Smooth muscle cell (in vitro differentiated cells): Measurements from ENCODE around the gene APH1B. TPM values are rescaled to one million over a fixed set of nuclear protein-coding genes. Genes with fewer than 3 reads are reported as not detected.
"Not testable (repeated sequence)": the region's sequence is repeated elsewhere in the genome, so short reads cannot be mapped to it uniquely, and the experiment has no call there.

Experiments used
- DNase-seq: peaks from one replicate; lab custom pipeline; 2025; ENCODE audit not compliant: unreplicated experiment; lab: John Stamatoyannopoulos, UW
- H2AFZ ChIP-seq: fragments of 200-600 bp; sonication (generic); 2 replicates; pipeline ENCODE4 v1.6.0; 2016; ENCODE audit warnings: antibody characterized with exemption, low read depth, mild to moderate bottlenecking
- H3F3A ChIP-seq: fragments of 200-600 bp; sonication (generic); 2 replicates; pipeline ENCODE4 v1.6.0; 2017; ENCODE audit warnings: antibody characterized with exemption, low read depth
- H3K27ac ChIP-seq: fragments of 200-600 bp; sonication (generic); 2 replicates; pipeline ENCODE4 v1.5.1; 2016; ENCODE audit warnings: low read depth, mild to moderate bottlenecking
- H3K27me3 ChIP-seq: fragments of 200-600 bp; sonication (generic); 2 replicates; pipeline ENCODE4 v1.6.1; 2016; ENCODE audit warnings: low read depth, mild to moderate bottlenecking
- H3K36me3 ChIP-seq: fragments of 200-600 bp; sonication (generic); 2 replicates; pipeline ENCODE4 v1.5.1; 2016; ENCODE audit warnings: low read depth
- H3K4me1 ChIP-seq: fragments of 200-600 bp; sonication (generic); 2 replicates; pipeline ENCODE4 v1.5.1; 2016; ENCODE audit warnings: low read depth
- H3K4me2 ChIP-seq: fragments of 200-600 bp; sonication (generic); 2 replicates; pipeline ENCODE4 v1.6.0; 2016; ENCODE audit warnings: mild to moderate bottlenecking
- H3K4me3 ChIP-seq: fragments of 200-600 bp; sonication (generic); 2 replicates; pipeline ENCODE4 v1.5.1; 2016; ENCODE audit warnings: mild to moderate bottlenecking
- H3K79me2 ChIP-seq: fragments of 200-600 bp; sonication (generic); 2 replicates; pipeline ENCODE4 v1.6.0; 2016; ENCODE audit warnings: low read depth, mild to moderate bottlenecking
- H3K9ac ChIP-seq: fragments of 200-600 bp; sonication (generic); 2 replicates; pipeline ENCODE4 v1.6.0; 2016; ENCODE audit warnings: low read depth
- H3K9me3 ChIP-seq: fragments of 200-600 bp; sonication (generic); replicated peaks from 2 replicates; pipeline ENCODE4 v1.5.1; 2016; ENCODE audit warnings: low read depth
- H4K20me1 ChIP-seq: fragments of 200-600 bp; sonication (generic); 2 replicates; pipeline ENCODE4 v1.6.0; 2016; ENCODE audit warnings: low read depth
- WGBS: methylation state at CpG from one replicate; pipeline ENCODE4 v1.1.7; 2016; ENCODE audit warnings: low lambda C conversion rate; 5-methylcytosine and 5-hydroxymethylcytosine counted together
- polyA plus RNA-seq: library from polyadenylated mRNA; unstranded; fragments of >200 nt; fragmentation: Nextera tagmentation; extraction: Ambion mirVana; gene quantifications from 2 replicates; pipeline ENCODE4 v1.2.1, GENCODE V29; 2016
- total RNA-seq: library from RNA; depleted of rRNA; stranded (reverse); fragments of >200 nt; gene quantifications from 2 replicates; pipeline ENCODE4 v1.2.3, GENCODE V29; 2014
- TF ChIP-seq, protein P1 (sequence below): fragments of 200-600 bp; sonication (generic); IDR thresholded peaks from 2 replicates; pipeline ENCODE4 v1.5.1; 2017; ENCODE audit warnings: borderline replicate concordance, mild to moderate bottlenecking, antibody characterized with exemption; ENCODE audit not compliant: insufficient read depth, poor library complexity, severe bottlenecking

The APH1B gene
- total and polyA plus RNA-seq, 2 experiments from 2014 or later: 14.3 to 15.5 TPM

DNA sequence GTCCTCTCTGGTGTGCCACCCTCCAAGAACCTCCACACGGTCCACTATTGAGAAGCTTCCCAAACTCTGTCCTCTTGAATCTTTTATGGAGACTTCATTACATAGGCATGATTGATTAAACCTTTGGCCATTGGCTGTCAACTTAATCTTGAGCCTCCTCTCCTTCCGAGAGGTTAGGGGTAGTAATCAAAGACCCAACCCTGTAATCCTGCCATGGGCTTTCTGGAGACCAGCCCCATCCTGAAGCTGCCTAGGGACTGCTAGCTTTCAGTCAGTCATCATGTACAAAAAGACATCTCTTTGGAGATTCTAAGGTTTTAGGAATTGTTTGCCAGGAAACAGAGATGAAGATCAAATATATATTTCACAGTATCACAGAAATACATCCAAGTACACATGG lies 37.0 kb downstream of the APH1B start:
- DNase-seq: no peak
- Histone ChIP-seq H4K20me1 (no peaks in the 10 kb centered on the region), H3K9me3 (no peaks in the 10 kb centered on the region), H3K79me2 (no peaks in the 10 kb centered on the region), H2AFZ (no peak overlapping the region), H3F3A (no peaks in the 10 kb centered on the region), H3K36me3 (no peaks in the 10 kb centered on the region), H3K4me2 (no peak overlapping the region), H3K4me1 (no peaks in the 10 kb centered on the region), H3K9ac (no peak overlapping the region), H3K4me3 (no peak overlapping the region), H3K27ac (no peak overlapping the region), H3K27me3 (no peaks in the 10 kb centered on the region)
- TF ChIP-seq, protein P1, sequence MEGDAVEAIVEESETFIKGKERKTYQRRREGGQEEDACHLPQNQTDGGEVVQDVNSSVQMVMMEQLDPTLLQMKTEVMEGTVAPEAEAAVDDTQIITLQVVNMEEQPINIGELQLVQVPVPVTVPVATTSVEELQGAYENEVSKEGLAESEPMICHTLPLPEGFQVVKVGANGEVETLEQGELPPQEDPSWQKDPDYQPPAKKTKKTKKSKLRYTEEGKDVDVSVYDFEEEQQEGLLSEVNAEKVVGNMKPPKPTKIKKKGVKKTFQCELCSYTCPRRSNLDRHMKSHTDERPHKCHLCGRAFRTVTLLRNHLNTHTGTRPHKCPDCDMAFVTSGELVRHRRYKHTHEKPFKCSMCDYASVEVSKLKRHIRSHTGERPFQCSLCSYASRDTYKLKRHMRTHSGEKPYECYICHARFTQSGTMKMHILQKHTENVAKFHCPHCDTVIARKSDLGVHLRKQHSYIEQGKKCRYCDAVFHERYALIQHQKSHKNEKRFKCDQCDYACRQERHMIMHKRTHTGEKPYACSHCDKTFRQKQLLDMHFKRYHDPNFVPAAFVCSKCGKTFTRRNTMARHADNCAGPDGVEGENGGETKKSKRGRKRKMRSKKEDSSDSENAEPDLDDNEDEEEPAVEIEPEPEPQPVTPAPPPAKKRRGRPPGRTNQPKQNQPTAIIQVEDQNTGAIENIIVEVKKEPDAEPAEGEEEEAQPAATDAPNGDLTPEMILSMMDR: no peak
- WGBS: 89% methylated on average over 2 of the region's 2 CpGs

DNA sequence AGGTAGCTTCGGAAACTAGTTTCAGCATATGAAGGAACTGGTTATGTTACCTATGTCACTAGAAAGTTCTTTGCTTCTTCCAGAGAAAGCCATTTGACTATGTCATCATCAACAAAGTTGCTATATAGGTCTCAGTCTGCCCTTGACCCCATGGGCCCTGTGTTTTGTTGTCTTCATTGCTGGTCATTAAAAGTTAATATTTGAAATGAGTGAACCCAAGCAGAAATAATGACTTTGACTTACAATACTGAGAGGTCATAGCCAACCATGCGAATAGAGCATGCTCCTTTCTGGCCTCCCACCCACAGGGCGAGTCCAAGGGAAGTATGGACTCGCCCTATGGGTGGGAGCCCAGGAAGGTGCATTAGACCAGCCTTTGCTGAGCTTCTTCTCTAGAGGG lies 40.9 kb downstream of the APH1B start:
- H3K4me1 ChIP-seq: no peaks in the 10 kb centered on the region
- no peak overlapping the region for H3K27ac ChIP-seq
- no peak overlapping the region for H3K4me3 ChIP-seq
- no peak overlapping the region for H3K4me2 ChIP-seq
- H3K9ac ChIP-seq: no peak overlapping the region
- H3K9me3 ChIP-seq: no peaks in the 10 kb centered on the region
- no peaks in the 10 kb centered on the region for H3K79me2 ChIP-seq
- H2AFZ ChIP-seq: no peak overlapping the region
- DNase-seq: no peak
- no peaks in the 10 kb centered on the region for H4K20me1 ChIP-seq
- TF ChIP-seq, protein P1: no peak
- no peaks in the 10 kb centered on the region for H3K27me3 ChIP-seq
- no peaks in the 10 kb centered on the region for H3K36me3 ChIP-seq
- H3F3A ChIP-seq: no peaks in the 10 kb centered on the region
- 99% methylated on average over 4 of the region's 4 CpGs for WGBS

- Histone ChIP-seq H4K20me1 (no peaks in the 10 kb centered on the region), H3K9me3 (no peaks in the 10 kb centered on the region), H3K79me2 (no peaks in the 10 kb centered on the region), H2AFZ (no peak overlapping the region), H3K27ac (no peak overlapping the region), H3K9ac (no peak overlapping the region), H3K27me3 (no peaks in the 10 kb centered on the region), H3K4me2 (no peak overlapping the region), H3F3A (no peaks in the 10 kb centered on the region), H3K4me3 (no peak overlapping the region), H3K36me3 (no peaks in the 10 kb centered on the region), H3K4me1 (no peaks in the 10 kb centered on the region)
- DNase-seq: no peak
- TF ChIP-seq, protein P1: no peak
- WGBS: 43% methylated on average over 3 of the region's 3 CpGs
Measured at GRCh38 chr15:63319065-63319464, 41.7 kb downstream of the APH1B start.

DNA sequence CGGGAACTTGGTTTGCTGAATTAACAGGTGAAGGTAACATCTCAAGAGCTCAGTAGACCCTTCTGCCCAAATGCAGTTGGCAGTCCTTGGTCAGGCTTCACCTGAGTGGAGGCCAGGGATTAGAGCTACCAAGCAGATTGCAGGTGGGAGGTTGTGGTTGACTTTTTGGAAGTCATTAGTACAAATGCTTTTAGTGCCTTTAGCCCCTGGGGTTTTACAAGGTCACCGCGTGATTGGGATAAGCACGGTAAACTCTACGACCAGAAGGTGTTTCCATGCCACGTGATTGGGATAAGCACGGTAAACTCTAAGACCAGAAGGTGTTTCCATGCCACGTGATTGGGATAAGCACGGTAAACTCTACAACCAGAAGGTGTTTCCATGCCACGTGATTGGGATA lies 43.0 kb downstream of the APH1B start:
- not testable (repeated sequence) for H2AFZ ChIP-seq, DNase-seq, H3K27me3 ChIP-seq, H3K9ac ChIP-seq, H4K20me1 ChIP-seq, H3K9me3 ChIP-seq, H3K4me1 ChIP-seq, H3K79me2 ChIP-seq, H3K4me2 ChIP-seq, H3K36me3 ChIP-seq, H3K4me3 ChIP-seq, H3K27ac ChIP-seq, H3F3A ChIP-seq
- WGBS: 94% methylated on average over 10 of the region's 10 CpGs

DNA sequence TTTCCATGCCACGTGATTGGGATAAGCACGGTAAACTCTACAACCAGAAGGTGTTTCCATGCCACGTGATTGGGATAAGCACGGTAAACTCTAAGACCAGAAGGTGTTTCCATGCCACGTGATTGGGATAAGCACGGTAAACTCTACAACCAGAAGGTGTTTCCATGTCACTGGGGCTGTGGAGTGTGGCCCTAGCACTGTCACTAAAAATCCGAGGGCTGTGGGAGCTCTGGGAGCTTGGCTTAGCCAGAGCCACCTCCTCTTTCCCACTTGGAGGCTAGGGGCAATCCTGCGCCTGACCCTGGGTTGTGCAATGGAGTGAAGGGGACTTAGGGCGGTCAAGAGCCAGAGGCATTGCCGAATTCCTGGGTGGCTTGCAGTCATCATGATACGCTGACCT lies 43.6 kb downstream of the APH1B start:
- H3K27ac ChIP-seq, DNase-seq, H3K9me3 ChIP-seq, H3K4me3 ChIP-seq, H3K4me2 ChIP-seq, H3K79me2 ChIP-seq, H3F3A ChIP-seq, H4K20me1 ChIP-seq, H2AFZ ChIP-seq, H3K27me3 ChIP-seq, H3K9ac ChIP-seq, H3K4me1 ChIP-seq, H3K36me3 ChIP-seq: not testable (repeated sequence)
- WGBS: 94% methylated on average over 11 of the region's 11 CpGs
